Choroid plexus epithelial cell (primary cell): ENCODE results near the gene SH3BP5L.

Source experiments
- DNase-seq: peaks from one replicate; pipeline ENCODE4 v3.0.0-alpha.2; 2010; ENCODE audit warnings: low read depth
- H3K4me3 ChIP-seq: 2 replicates; pipeline ENCODE4 v1.5.1; 2011; ENCODE audit warnings: low read depth, mild to moderate bottlenecking, control low read depth, low read length, moderate library complexity
- TF ChIP-seq, protein P1 (sequence below): conservative IDR thresholded peaks from 2 replicates; pipeline ENCODE4 v1.5.1; 2011; ENCODE audit warnings: low read depth, mild to moderate bottlenecking, control low read depth, inconsistent platforms, low read length, moderate library complexity

Gene SH3BP5L

DNA sequence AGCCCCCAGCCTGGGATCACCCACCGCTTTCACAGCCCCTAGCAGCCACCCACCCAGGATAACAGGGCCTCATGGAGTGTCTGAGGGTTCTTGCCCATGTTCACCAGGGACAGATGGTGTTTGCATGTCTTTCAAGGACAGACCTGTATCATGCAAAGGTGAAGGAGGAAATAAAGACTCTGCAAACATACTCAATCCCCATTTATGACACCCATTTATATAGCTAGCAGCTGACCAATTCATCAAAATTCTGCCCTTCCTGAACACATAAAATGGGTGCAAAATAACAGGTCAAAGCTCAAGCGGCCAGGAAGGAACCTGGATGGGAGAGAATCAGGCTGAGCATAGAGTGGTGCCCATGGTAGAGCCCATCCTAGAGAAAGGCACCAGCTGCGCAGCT lies 37.4 kb downstream of the SH3BP5L start:
- DNase-seq: no peak
- TF ChIP-seq, protein P1, sequence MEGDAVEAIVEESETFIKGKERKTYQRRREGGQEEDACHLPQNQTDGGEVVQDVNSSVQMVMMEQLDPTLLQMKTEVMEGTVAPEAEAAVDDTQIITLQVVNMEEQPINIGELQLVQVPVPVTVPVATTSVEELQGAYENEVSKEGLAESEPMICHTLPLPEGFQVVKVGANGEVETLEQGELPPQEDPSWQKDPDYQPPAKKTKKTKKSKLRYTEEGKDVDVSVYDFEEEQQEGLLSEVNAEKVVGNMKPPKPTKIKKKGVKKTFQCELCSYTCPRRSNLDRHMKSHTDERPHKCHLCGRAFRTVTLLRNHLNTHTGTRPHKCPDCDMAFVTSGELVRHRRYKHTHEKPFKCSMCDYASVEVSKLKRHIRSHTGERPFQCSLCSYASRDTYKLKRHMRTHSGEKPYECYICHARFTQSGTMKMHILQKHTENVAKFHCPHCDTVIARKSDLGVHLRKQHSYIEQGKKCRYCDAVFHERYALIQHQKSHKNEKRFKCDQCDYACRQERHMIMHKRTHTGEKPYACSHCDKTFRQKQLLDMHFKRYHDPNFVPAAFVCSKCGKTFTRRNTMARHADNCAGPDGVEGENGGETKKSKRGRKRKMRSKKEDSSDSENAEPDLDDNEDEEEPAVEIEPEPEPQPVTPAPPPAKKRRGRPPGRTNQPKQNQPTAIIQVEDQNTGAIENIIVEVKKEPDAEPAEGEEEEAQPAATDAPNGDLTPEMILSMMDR: no peak
- H3K4me3 ChIP-seq: no peak overlapping the region

DNA sequence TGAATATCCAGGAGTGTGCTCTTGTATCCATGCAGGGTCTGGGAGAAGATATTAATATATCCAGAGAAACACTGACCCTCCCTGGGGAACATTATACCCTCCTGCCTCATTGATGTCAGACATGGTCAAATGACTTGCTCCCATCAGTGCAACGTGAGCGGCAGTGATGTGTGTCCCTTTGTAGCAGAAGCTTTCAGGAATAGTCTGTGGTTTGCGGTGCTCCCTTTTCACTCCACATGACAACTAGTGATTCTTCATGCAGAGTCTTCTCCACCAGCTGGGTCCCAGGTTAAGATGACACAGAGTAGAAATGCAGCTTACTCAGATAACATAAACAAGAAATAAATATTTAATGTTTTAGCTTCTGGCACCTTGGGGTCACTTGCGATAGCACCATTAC lies 38.3 kb downstream of the SH3BP5L start:
- TF ChIP-seq, protein P1: no peak
- H3K4me3 ChIP-seq: no peak overlapping the region
- no peak for DNase-seq

DNA sequence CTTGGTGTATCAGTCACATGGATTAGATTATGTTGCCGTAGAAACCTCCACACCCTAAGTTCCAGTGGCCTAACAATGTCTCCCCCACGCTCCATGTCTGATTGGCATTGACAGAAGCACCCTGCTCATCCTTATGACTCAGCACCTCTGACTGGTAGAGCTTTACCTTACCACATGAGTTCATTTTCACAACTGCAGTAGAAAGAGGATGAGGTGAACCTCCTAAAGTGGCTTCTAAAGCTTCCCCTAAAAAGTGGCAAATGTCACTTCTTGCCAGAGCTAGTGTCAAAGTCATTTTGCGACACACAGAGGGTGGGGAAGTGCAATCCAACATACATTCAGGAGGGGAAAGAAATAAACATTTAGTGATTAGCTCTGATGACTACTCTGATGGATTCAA lies 39.6 kb downstream of the SH3BP5L start:
- no peak overlapping the region for H3K4me3 ChIP-seq
- TF ChIP-seq, protein P1: no peak
- no peak for DNase-seq

DNA sequence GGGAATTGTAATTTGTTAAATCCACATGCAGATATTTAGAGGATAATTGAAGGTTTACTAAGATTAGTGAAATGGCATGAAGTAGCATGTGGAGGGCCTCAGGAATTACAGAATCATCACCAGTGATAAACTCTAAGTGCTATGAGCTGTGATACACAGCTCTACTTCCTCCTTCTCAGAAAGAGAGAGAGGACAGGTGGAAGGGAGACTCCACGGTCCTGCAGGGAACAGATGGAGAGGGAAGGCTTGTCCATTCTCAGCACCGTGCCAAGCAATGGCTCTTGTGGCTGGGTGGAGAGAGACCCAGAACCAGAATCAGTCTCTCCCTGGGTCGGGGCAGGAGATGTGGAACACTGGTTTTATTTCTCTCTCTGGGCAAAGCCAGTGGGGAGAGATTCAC lies 42.3 kb downstream of the SH3BP5L start:
- no peak for DNase-seq
- TF ChIP-seq, protein P1: no peak

DNA sequence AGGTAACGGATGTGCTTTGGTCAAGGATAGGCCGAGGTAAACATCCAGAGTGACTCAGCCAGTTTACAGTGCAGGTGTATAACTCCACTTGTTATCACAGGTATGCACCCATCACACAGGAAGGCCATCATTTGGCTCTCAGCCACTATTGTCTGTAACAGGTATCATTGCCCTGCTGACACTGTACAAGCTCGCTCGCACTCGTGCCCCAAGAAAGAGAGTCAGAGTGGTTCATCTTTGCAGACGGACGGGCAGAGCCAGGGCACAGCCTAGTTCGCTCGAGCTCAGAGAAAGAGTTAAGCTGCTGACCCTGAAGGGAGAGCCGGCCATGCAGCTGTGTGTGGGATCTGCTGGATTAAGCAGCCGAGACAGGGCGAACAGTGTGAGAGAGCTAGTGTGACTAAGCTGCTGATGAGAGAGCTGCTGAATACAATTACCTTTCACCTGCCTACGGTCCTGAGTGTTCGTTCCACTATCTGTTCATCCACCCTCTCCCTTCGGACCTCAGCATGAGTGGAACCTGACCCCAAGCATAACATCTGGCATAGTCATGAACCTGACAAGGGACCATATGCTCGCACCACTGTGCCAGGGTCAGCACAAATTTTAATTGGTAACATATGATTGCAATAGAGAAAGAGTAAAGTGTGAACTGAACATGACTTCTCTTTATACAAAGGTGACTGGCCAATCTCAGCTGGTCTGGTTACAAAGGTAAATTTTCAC lies 43.1 kb downstream of the SH3BP5L start:
- TF ChIP-seq, protein P1: no peak
- H3K4me3 ChIP-seq: no peak overlapping the region
- no peak for DNase-seq

More for the DNA sequence above, 42.3 kb downstream of the SH3BP5L start:
- H3K4me3 ChIP-seq: no peak overlapping the region

DNA sequence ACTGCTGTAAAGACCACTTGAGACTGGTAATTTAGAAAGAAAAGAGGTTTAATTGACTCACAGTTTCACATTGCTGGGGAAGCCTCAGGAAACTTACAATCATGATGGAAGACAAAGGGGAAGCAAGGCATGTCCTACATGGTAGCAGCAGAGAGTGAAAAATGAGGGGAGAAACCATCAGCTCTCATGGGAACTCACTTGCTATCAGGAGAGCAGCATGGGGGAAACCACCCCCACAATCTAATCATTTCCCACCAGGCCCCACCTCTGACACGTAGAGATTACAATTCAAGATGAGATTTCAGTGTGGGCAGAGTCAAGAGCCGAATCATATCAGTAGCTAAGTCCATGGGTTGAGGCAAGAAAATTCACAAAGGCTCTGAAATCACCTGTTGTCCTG lies 46.4 kb downstream of the SH3BP5L start:
- TF ChIP-seq, protein P1: no peak
- H3K4me3 ChIP-seq: no peak overlapping the region
- DNase-seq: no peak

DNA sequence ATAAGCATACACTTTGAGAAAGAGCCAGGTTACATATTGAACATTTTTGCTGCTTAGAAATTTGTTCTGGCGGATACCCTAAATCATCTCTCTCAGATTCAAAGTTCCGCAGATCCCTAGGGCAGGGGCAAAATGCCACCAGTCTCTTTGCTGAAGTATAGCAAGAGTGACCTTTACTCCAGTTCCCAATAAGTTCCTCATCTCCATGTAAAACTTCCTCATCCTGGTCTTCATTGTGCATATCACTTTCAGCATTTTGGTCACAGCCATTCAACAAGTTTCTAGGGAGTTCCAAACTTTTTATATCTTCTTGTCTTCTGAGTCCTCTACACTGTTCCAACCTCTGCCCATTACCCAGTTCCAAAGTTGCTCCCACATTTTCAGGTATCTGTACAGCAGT lies 46.8 kb downstream of the SH3BP5L start:
- TF ChIP-seq, protein P1: no peak

More for the DNA sequence above, 46.8 kb downstream of the SH3BP5L start:
- no peak overlapping the region for H3K4me3 ChIP-seq
- no peak for DNase-seq
